Muscle layer of duodenum (tissue), 2 donors: ENCODE results near the gene AFG1L.

Experiments used
- H3K27ac ChIP-seq: one replicate; pipeline ENCODE4 v1.7.0; 2013; ENCODE audit warnings: mild to moderate bottlenecking, low read length
- H3K27me3 ChIP-seq: one replicate; pipeline ENCODE4 v1.7.0; 2013; ENCODE audit warnings: low read depth, mild to moderate bottlenecking, control low read depth, low read length
- H3K36me3 ChIP-seq, 2 donors: one replicate each; pipeline ENCODE4 v1.7.0; 2013; ENCODE audit warnings: low read length in 2 of 2, control low read depth in 1 of 2, mild to moderate bottlenecking in 1 of 2; ENCODE audit not compliant: insufficient read depth in 2 of 2, control insufficient read depth in 1 of 2
- H3K4me1 ChIP-seq, 2 donors: one replicate each; pipeline ENCODE4 v1.7.0; 2013; ENCODE audit warnings: low read length in 2 of 2, mild to moderate bottlenecking in 2 of 2, control low read depth in 1 of 2, moderate library complexity in 1 of 2; ENCODE audit not compliant: insufficient read depth in 2 of 2, control insufficient read depth in 1 of 2
- H3K4me3 ChIP-seq, 2 donors: one replicate each; pipeline ENCODE4 v1.7.0; 2013; ENCODE audit warnings: low read length in 2 of 2, low read depth in 1 of 2, mild to moderate bottlenecking in 1 of 2
- H3K9me3 ChIP-seq, 2 donors: one replicate each; pipeline ENCODE4 v1.7.0; 2013; ENCODE audit warnings: low read length in 2 of 2, control low read depth in 1 of 2, mild to moderate bottlenecking in 1 of 2; ENCODE audit not compliant: control insufficient read depth in 1 of 2
- donor health status: healthy.

The AFG1L gene

GRCh38 chr6:108574457-108575141 is 279.7 kb downstream of the AFG1L start:
- Histone ChIP-seq H3K9me3 (no peaks in the 10 kb centered on the region), H3K36me3 (peaks cover 17 to 26% of the 10 kb centered on the region in 2 donors), H3K4me3 (no peak overlapping the region), H3K4me1 (peaks cover 14 to 51% of the 10 kb centered on the region in 2 donors), H3K27me3 (no peaks in the 10 kb centered on the region), H3K27ac (no peak overlapping the region)
